HG03520 (cell line): ENCODE results near the gene PLAGL2.

Experiments used
- ATAC-seq: cut with Tn5 transposase; IDR thresholded peaks from one replicate; pipeline ENCODE4 v1.9.1; 2021; ENCODE audit warnings: mild to moderate bottlenecking, moderate library complexity; ENCODE audit not compliant: unreplicated experiment

The PLAGL2 gene

GRCh38 chr20:32231847-32232246 is 24.3 kb upstream of the PLAGL2 start:
- ATAC-seq: no peak

GRCh38 chr20:32231245-32231644 is 23.7 kb upstream of the PLAGL2 start:
- no peak for ATAC-seq

- no peak for ATAC-seq
Measured at GRCh38 chr20:32230707-32231106, 23.2 kb upstream of the PLAGL2 start.

GRCh38 chr20:32229251-32229747 is 21.8 kb upstream of the PLAGL2 start:
- ATAC-seq: no peak

GRCh38 chr20:32227744-32228688 is 20.5 kb upstream of the PLAGL2 start:
- ATAC-seq: no peak

GRCh38 chr20:32227306-32227705 is 19.8 kb upstream of the PLAGL2 start:
- no peak for ATAC-seq

GRCh38 chr20:32226391-32226790 is 18.8 kb upstream of the PLAGL2 start:
- no peak for ATAC-seq

GRCh38 chr20:32224463-32224862 is 16.9 kb upstream of the PLAGL2 start:
- no peak for ATAC-seq

GRCh38 chr20:32218156-32218900 is 10.8 kb upstream of the PLAGL2 start:
- no peak for ATAC-seq

GRCh38 chr20:32216179-32217142 is 8.9 kb upstream of the PLAGL2 start:
- no peak for ATAC-seq

- ATAC-seq: no peak
Measured at GRCh38 chr20:32215729-32216128, 8.2 kb upstream of the PLAGL2 start.

GRCh38 chr20:32215147-32215546 is 7.6 kb upstream of the PLAGL2 start:
- ATAC-seq: no peak

GRCh38 chr20:32213870-32214269 is 6.3 kb upstream of the PLAGL2 start:
- no peak for ATAC-seq

GRCh38 chr20:32209850-32210605 is 2.5 kb upstream of the PLAGL2 start:
- ATAC-seq: no peak

GRCh38 chr20:32208499-32209154 is 1.1 kb upstream of the PLAGL2 start:
- ATAC-seq: no peak

- no peak for ATAC-seq
Measured at GRCh38 chr20:32206760-32207625, 550 bp downstream of the PLAGL2 start.

GRCh38 chr20:32205843-32206759 is 1.4 kb downstream of the PLAGL2 start:
- ATAC-seq: no peak
